GM23338 (cell line): ENCODE results near the gene SBSN. TPM values are rescaled to one million over a fixed set of nuclear protein-coding genes. Genes with fewer than 3 reads are reported as not detected.

Experiments used
- ATAC-seq: fragments of 200-7000 bp; cut with Tn5 transposase; 3 replicates; pipeline ENCODE4 v1.9.1; 2020
- DNase-seq: peaks from one replicate; pipeline ENCODE4 v3.0.0-alpha.2; 2015; ENCODE audit warnings: low spot score
- H2AFZ ChIP-seq: fragments of 200-600 bp; sonication (generic); 2 replicates; pipeline ENCODE4 v1.8.0; 2016; ENCODE audit warnings: antibody characterized with exemption, mild to moderate bottlenecking, moderate library complexity
- H3F3A ChIP-seq: fragments of 200-600 bp; sonication (generic); replicated peaks from 2 replicates; pipeline ENCODE4 v1.8.0; 2017; ENCODE audit warnings: antibody characterized with exemption, mixed run types, low read depth
- H3K27ac ChIP-seq: fragments of 200-600 bp; sonication (generic); 2 replicates; pipeline ENCODE4 v1.6.1; 2016; ENCODE audit warnings: low read depth
- H3K27me3 ChIP-seq: fragments of 200-600 bp; sonication (generic); 2 replicates; pipeline ENCODE4 v1.8.0; 2016; ENCODE audit warnings: mild to moderate bottlenecking, mixed run types, moderate library complexity; ENCODE audit not compliant: insufficient read depth
- H3K36me3 ChIP-seq: fragments of 200-600 bp; sonication (generic); 2 replicates; pipeline ENCODE4 v1.8.0; 2016; ENCODE audit warnings: mild to moderate bottlenecking; ENCODE audit not compliant: insufficient read depth
- H3K4me1 ChIP-seq: fragments of 200-600 bp; sonication (generic); 2 replicates; pipeline ENCODE4 v1.8.0; 2016; ENCODE audit warnings: mild to moderate bottlenecking, moderate library complexity; ENCODE audit not compliant: insufficient read depth
- H3K4me2 ChIP-seq: fragments of 200-600 bp; sonication (generic); 2 replicates; pipeline ENCODE4 v1.7.1; 2017; ENCODE audit warnings: mixed run types
- H3K4me3 ChIP-seq: fragments of 200-600 bp; sonication (generic); 2 replicates; pipeline ENCODE4 v1.6.1; 2016; ENCODE audit warnings: mixed run types
- H3K79me2 ChIP-seq: fragments of 200-600 bp; sonication (generic); replicated peaks from 2 replicates; pipeline ENCODE4 v1.8.0; 2017; ENCODE audit warnings: mild to moderate bottlenecking; ENCODE audit not compliant: insufficient read depth
- H3K9me2 ChIP-seq: fragments of 200-600 bp; sonication (generic); 2 replicates; pipeline ENCODE4 v1.8.0; 2017; ENCODE audit not compliant: insufficient read depth
- H4K20me1 ChIP-seq: fragments of 200-600 bp; sonication (generic); replicated peaks from 2 replicates; pipeline ENCODE4 v1.8.0; 2017; ENCODE audit warnings: mild to moderate bottlenecking; ENCODE audit not compliant: insufficient read depth
- H3K27ac Mint-ChIP-seq: 2 replicates; pipeline ENCODE4 v1.8.0; 2020; ENCODE audit warnings: inconsistent platforms, mild to moderate bottlenecking, moderate library complexity, mixed read lengths
- H3K27me3 Mint-ChIP-seq: 3 replicates; pipeline ENCODE4 v1.8.0; 2022; ENCODE audit warnings: low read depth, mild to moderate bottlenecking, moderate library complexity, mixed read lengths, inconsistent platforms; ENCODE audit not compliant: insufficient read depth, poor library complexity
- H3K36me3 Mint-ChIP-seq: 3 replicates; pipeline ENCODE4 v1.8.0; 2021; ENCODE audit warnings: low read depth, mild to moderate bottlenecking, inconsistent platforms, moderate library complexity, mixed read lengths
- H3K4me1 Mint-ChIP-seq: 3 replicates; pipeline ENCODE4 v1.8.0; 2020; ENCODE audit warnings: mild to moderate bottlenecking, inconsistent platforms, mixed read lengths
- H3K4me3 Mint-ChIP-seq: 3 replicates; pipeline ENCODE4 v1.8.0; 2021; ENCODE audit warnings: moderate library complexity, mild to moderate bottlenecking, inconsistent platforms, mixed read lengths
- H3K9me3 Mint-ChIP-seq: 3 replicates; pipeline ENCODE4 v1.8.0; 2020; ENCODE audit warnings: moderate library complexity, mild to moderate bottlenecking, inconsistent platforms, mixed read lengths
- EZH2 ChIP-seq: fragments of 200-600 bp; sonication (generic); IDR thresholded peaks from one replicate; pipeline ENCODE4 v1.8.0; 2017; ENCODE audit warnings: antibody characterized with exemption, mild to moderate bottlenecking, low read depth; ENCODE audit not compliant: unreplicated experiment
- JUNB ChIP-seq: IDR thresholded peaks from one replicate; pipeline ENCODE4 v1.6.1; 2016; ENCODE audit warnings: antibody characterized with exemption; ENCODE audit not compliant: unreplicated experiment
- NANOG ChIP-seq: IDR thresholded peaks from 2 replicates; pipeline ENCODE4 v1.6.1; 2016; ENCODE audit warnings: antibody characterized with exemption, borderline replicate concordance
- ZNF331 ChIP-seq: fragments of 250-450 bp; sonication (Bioruptor Pico); IDR thresholded peaks from 2 replicates; pipeline ENCODE4 v1.5.0; 2020; ENCODE audit warnings: low read depth, mild to moderate bottlenecking, moderate library complexity
- polyA plus RNA-seq: library from polyadenylated mRNA; unstranded; fragments of >200 nt; fragmentation: Nextera tagmentation; extraction: Ambion mirVana; gene quantifications from 2 replicates; pipeline ENCODE4 v1.2.1, GENCODE V29; 2016
- total RNA-seq: library from RNA; depleted of rRNA; stranded (reverse); fragments of >200 nt; shearing (Covaris generic); gene quantifications from 2 replicates; pipeline ENCODE4 v1.2.3, GENCODE V29; 2014
- TF ChIP-seq, protein P1 (sequence below): IDR thresholded peaks from one replicate; pipeline ENCODE4 v1.6.1; 2018; ENCODE audit warnings: antibody characterized with exemption; ENCODE audit not compliant: unreplicated experiment

SBSN gene
- total and polyA plus RNA-seq, 2 experiments from 2014 or later: 0.39 TPM; not detected in 1

DNA sequence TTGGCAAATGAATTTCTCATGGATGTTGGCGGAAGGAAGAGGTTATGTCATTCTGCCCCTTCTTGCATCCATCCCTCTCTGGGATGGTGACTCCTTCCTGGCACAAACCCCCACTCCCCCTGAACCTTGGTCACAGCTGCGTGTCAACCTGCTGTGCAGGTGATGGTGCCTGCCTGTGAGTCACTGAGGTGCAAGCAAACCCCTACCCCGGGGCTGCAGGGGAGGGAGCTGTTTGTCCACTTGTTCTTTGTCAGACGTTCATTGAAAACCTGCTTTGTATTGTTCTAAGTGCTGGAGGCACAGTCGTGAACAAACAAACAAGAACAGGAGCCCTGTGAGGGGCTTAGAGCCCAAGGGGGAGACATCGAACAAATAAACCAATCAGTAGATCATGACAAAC lies 3.2 kb upstream of the SBSN start:
- H3K36me3 ChIP-seq: no peaks in the 10 kb centered on the region
- peaks cover 31% of the 10 kb centered on the region for H3K27me3 ChIP-seq
- peaks cover 6% of the 10 kb centered on the region; the same call in 1 of the 2 replicates for H3F3A ChIP-seq
- no peaks in the 10 kb centered on the region for H4K20me1 ChIP-seq
- DNase-seq (no peak), ATAC-seq (no peak)
- H3K4me1 Mint-ChIP-seq: peaks cover 14% of the 10 kb centered on the region
- H3K9me3 Mint-ChIP-seq: no peaks in the 10 kb centered on the region
- no peak overlapping the region for H2AFZ ChIP-seq
- no peaks in the 10 kb centered on the region for H3K79me2 ChIP-seq
- peaks cover 8% of the 10 kb centered on the region; the same call in 1 of the 2 replicates for H3K4me1 ChIP-seq
- no peak overlapping the region for H3K4me2 ChIP-seq
- no peak overlapping the region for H3K4me3 Mint-ChIP-seq
- peaks cover 32% of the 10 kb centered on the region for H3K27me3 Mint-ChIP-seq
- no peaks in the 10 kb centered on the region; the same call in 2 of the 3 replicates for H3K36me3 Mint-ChIP-seq
- no peaks in the 10 kb centered on the region for H3K9me2 ChIP-seq
- TF ChIP-seq, protein P1, sequence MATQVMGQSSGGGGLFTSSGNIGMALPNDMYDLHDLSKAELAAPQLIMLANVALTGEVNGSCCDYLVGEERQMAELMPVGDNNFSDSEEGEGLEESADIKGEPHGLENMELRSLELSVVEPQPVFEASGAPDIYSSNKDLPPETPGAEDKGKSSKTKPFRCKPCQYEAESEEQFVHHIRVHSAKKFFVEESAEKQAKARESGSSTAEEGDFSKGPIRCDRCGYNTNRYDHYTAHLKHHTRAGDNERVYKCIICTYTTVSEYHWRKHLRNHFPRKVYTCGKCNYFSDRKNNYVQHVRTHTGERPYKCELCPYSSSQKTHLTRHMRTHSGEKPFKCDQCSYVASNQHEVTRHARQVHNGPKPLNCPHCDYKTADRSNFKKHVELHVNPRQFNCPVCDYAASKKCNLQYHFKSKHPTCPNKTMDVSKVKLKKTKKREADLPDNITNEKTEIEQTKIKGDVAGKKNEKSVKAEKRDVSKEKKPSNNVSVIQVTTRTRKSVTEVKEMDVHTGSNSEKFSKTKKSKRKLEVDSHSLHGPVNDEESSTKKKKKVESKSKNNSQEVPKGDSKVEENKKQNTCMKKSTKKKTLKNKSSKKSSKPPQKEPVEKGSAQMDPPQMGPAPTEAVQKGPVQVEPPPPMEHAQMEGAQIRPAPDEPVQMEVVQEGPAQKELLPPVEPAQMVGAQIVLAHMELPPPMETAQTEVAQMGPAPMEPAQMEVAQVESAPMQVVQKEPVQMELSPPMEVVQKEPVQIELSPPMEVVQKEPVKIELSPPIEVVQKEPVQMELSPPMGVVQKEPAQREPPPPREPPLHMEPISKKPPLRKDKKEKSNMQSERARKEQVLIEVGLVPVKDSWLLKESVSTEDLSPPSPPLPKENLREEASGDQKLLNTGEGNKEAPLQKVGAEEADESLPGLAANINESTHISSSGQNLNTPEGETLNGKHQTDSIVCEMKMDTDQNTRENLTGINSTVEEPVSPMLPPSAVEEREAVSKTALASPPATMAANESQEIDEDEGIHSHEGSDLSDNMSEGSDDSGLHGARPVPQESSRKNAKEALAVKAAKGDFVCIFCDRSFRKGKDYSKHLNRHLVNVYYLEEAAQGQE: no peak
- no peak for TF ChIP-seq ZNF331 (CRISPR knock-in tag)
- no peak for TF ChIP-seq EZH2
- TF ChIP-seq NANOG: no peak
- TF ChIP-seq JUNB: no peak
- no peak overlapping the region for H3K27ac ChIP-seq
- no peak overlapping the region for H3K27ac Mint-ChIP-seq
- H3K4me3 ChIP-seq: no peak overlapping the region

DNA sequence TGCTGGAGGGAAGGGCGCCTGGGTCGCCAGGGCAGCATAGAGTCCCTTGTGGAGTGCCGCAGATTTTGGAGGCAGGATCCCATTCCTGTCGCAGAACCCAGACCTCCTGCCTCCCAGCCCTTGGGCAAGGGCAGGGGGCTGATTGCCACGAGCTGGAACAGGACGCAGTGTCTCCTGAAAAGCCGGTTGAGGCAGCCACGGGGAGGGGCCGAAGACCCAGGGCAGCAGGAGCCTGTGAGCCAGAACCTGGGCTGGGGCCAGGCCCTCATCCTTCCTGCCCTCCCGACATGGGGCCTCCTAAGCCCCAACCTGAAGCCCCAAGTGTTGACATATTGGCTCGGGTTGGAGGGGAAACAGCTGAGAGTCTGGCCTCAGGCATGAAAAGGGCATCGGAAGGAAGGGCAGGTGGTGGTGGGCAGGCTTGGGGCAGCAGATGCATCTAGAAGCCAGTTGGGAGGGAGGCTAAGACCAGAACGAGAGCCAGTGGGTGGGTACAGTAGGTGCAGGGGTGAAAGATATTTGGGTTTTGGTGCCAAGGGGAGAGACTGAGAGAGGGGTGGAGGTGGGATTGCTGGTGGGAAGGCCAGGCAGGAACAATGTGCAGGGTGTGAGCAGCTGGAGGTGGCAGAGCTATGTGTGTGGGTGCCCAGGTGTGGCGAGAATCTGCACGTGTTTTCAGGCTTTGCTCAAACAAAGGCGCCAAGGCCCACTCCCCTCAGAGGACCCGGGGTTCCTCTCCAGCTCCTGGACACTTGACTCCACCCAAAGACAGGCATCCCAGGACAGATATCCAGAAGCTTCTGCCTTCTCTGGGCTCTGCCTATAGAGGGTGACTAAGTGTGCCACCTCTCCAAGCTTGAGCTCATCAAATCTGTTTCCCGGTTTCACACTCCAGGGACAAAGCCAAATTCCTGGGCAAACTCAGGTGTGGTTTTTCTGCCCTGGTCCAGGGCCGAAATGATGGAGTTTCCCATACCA lies 1.4 kb upstream of the SBSN start:
- no peak overlapping the region for H2AFZ ChIP-seq
- no peaks in the 10 kb centered on the region for H3K9me3 Mint-ChIP-seq
- peaks cover 16% of the 10 kb centered on the region for H3K4me1 Mint-ChIP-seq
- H3K27me3 ChIP-seq: peaks cover 29% of the 10 kb centered on the region
- DNase-seq: no peak
- no peaks in the 10 kb centered on the region for H4K20me1 ChIP-seq
- no peak overlapping the region for H3K27ac ChIP-seq
- no peaks in the 10 kb centered on the region for H3K9me2 ChIP-seq
- no peak overlapping the region for H3K4me3 ChIP-seq
- H3K36me3 ChIP-seq: no peaks in the 10 kb centered on the region
- H3K27me3 Mint-ChIP-seq: peaks cover 38% of the 10 kb centered on the region
- H3K79me2 ChIP-seq: no peaks in the 10 kb centered on the region
- no peak for TF ChIP-seq ZNF331 (CRISPR knock-in tag)
- peaks cover 11% of the 10 kb centered on the region for H3K4me1 ChIP-seq
- ATAC-seq: no peak
- no peak overlapping the region for H3K4me2 ChIP-seq
- no peaks in the 10 kb centered on the region; the same call in 2 of the 3 replicates for H3K36me3 Mint-ChIP-seq
- no peak overlapping the region for H3K27ac Mint-ChIP-seq
- no peaks in the 10 kb centered on the region for H3F3A ChIP-seq
- H3K4me3 Mint-ChIP-seq: no peak overlapping the region
